ENCODE measurements around the gene SCFD1. TPM values are rescaled to one million over a fixed set of nuclear protein-coding genes. Genes with fewer than 3 reads are reported as not detected.

SCFD1 gene
- total RNA-seq, 1 experiment from 2014 or later: 50.5 TPM

GRCh38 chr14:30767624-30768023 lies 145.5 kb downstream of the SCFD1 start:
- no peaks in the 10 kb centered on the region for H3K4me1 Mint-ChIP-seq (ENCODE audit: low read depth, unreplicated experiment)
- intact Hi-C loops (cut with micrococcal nuclease; ENCODE audit: unreplicated experiment): no loop called here
- BruUV-seq (replicated peaks): no TSS peak

GRCh38 chr14:30768791-30769190 lies 146.7 kb downstream of the SCFD1 start:
- H3K4me1 Mint-ChIP-seq (ENCODE audit: low read depth, unreplicated experiment): no peaks in the 10 kb centered on the region
- no peak for TF ChIP-seq CTCF (IDR thresholded peaks at IDR 0.05; ENCODE audit: unreplicated experiment)
- H3K36me3 Mint-ChIP-seq (ENCODE audit: insufficient read depth, unreplicated experiment): no peaks in the 10 kb centered on the region
- peaks cover 48% of the 10 kb centered on the region for H3K27me3 Mint-ChIP-seq (ENCODE audit: unreplicated experiment)
- no peak for DNase-seq
- intact Hi-C loops (cut with micrococcal nuclease; ENCODE audit: unreplicated experiment): no loop called here
- CTCF ChIA-PET: no interaction called here
- no peak overlapping the region for H3K27ac Mint-ChIP-seq (ENCODE audit: unreplicated experiment)
- no TSS peak for BruUV-seq (replicated peaks)
- no peak overlapping the region for H3K4me3 Mint-ChIP-seq (ENCODE audit: low read depth, unreplicated experiment)
- H3K9me3 Mint-ChIP-seq (ENCODE audit: low read depth, unreplicated experiment): peaks cover 7% of the 10 kb centered on the region

More at GRCh38 chr14:30767624-30768023, 145.5 kb downstream of the SCFD1 start:
- no peak overlapping the region for H3K27ac Mint-ChIP-seq (ENCODE audit: unreplicated experiment)
- H3K36me3 Mint-ChIP-seq (ENCODE audit: insufficient read depth, unreplicated experiment): no peaks in the 10 kb centered on the region
- H3K9me3 Mint-ChIP-seq (ENCODE audit: low read depth, unreplicated experiment): peaks cover 11% of the 10 kb centered on the region
- CTCF ChIA-PET: no interaction called here
- no peak for DNase-seq
- H3K4me3 Mint-ChIP-seq (ENCODE audit: low read depth, unreplicated experiment): no peak overlapping the region
- peaks cover 39% of the 10 kb centered on the region for H3K27me3 Mint-ChIP-seq (ENCODE audit: unreplicated experiment)
- TF ChIP-seq CTCF (IDR thresholded peaks at IDR 0.05; ENCODE audit: unreplicated experiment): no peak

- no peaks in the 10 kb centered on the region for H3K36me3 Mint-ChIP-seq (ENCODE audit: insufficient read depth, unreplicated experiment)
- DNase-seq: no peak
- intact Hi-C loops (cut with micrococcal nuclease; ENCODE audit: unreplicated experiment): no loop called here
- H3K27ac Mint-ChIP-seq (ENCODE audit: unreplicated experiment): no peak overlapping the region
- no peaks in the 10 kb centered on the region for H3K4me1 Mint-ChIP-seq (ENCODE audit: low read depth, unreplicated experiment)
- H3K9me3 Mint-ChIP-seq (ENCODE audit: low read depth, unreplicated experiment): no peaks in the 10 kb centered on the region
- no TSS peak for BruUV-seq (replicated peaks)
- CTCF ChIA-PET: interaction anchor here (0.5 kb wide), 1 partner anchor 531 kb away, joined by 4 read pairs; no protein-coding TSS in a partner anchor
- TF ChIP-seq CTCF (IDR thresholded peaks at IDR 0.05; ENCODE audit: unreplicated experiment): no peak
- no peak overlapping the region for H3K4me3 Mint-ChIP-seq (ENCODE audit: low read depth, unreplicated experiment)
- H3K27me3 Mint-ChIP-seq (ENCODE audit: unreplicated experiment): peaks cover 59% of the 10 kb centered on the region
Observed at GRCh38 chr14:30770376-30770775, 148.3 kb downstream of the SCFD1 start.

GRCh38 chr14:30771595-30771994 lies 149.5 kb downstream of the SCFD1 start:
- H3K36me3 Mint-ChIP-seq (ENCODE audit: insufficient read depth, unreplicated experiment): no peaks in the 10 kb centered on the region
- no peaks in the 10 kb centered on the region for H3K9me3 Mint-ChIP-seq (ENCODE audit: low read depth, unreplicated experiment)
- H3K27me3 Mint-ChIP-seq (ENCODE audit: unreplicated experiment): peaks cover 66% of the 10 kb centered on the region
- no peak overlapping the region for H3K4me3 Mint-ChIP-seq (ENCODE audit: low read depth, unreplicated experiment)
- CTCF ChIA-PET: no interaction called here
- no TSS peak for BruUV-seq (replicated peaks)
- intact Hi-C loops (cut with micrococcal nuclease; ENCODE audit: unreplicated experiment): no loop called here
- no peak for DNase-seq
- no peaks in the 10 kb centered on the region for H3K4me1 Mint-ChIP-seq (ENCODE audit: low read depth, unreplicated experiment)
- no peak for TF ChIP-seq CTCF (IDR thresholded peaks at IDR 0.05; ENCODE audit: unreplicated experiment)
- H3K27ac Mint-ChIP-seq (ENCODE audit: unreplicated experiment): no peak overlapping the region
